GM23338 (cell line): ENCODE data around the gene RGL2. TPM values are rescaled to one million over a fixed set of nuclear protein-coding genes. Genes with fewer than 3 reads are reported as not detected.
"Not testable (repeated sequence)": the region's sequence is repeated elsewhere in the genome, so short reads cannot be mapped to it uniquely, and the experiment has no call there.

Source experiments
- ATAC-seq: fragments of 200-7000 bp; cut with Tn5 transposase; 3 replicates; pipeline ENCODE4 v1.9.1; 2020
- DNase-seq: peaks from one replicate; pipeline ENCODE4 v3.0.0-alpha.2; 2015; ENCODE audit warnings: low spot score
- H2AFZ ChIP-seq: fragments of 200-600 bp; sonication (generic); 2 replicates; pipeline ENCODE4 v1.8.0; 2016; ENCODE audit warnings: antibody characterized with exemption, mild to moderate bottlenecking, moderate library complexity
- H3F3A ChIP-seq: fragments of 200-600 bp; sonication (generic); replicated peaks from 2 replicates; pipeline ENCODE4 v1.8.0; 2017; ENCODE audit warnings: antibody characterized with exemption, mixed run types, low read depth
- H3K27ac ChIP-seq: fragments of 200-600 bp; sonication (generic); 2 replicates; pipeline ENCODE4 v1.6.1; 2016; ENCODE audit warnings: low read depth
- H3K27me3 ChIP-seq: fragments of 200-600 bp; sonication (generic); 2 replicates; pipeline ENCODE4 v1.8.0; 2016; ENCODE audit warnings: mild to moderate bottlenecking, mixed run types, moderate library complexity; ENCODE audit not compliant: insufficient read depth
- H3K36me3 ChIP-seq: fragments of 200-600 bp; sonication (generic); 2 replicates; pipeline ENCODE4 v1.8.0; 2016; ENCODE audit warnings: mild to moderate bottlenecking; ENCODE audit not compliant: insufficient read depth
- H3K4me1 ChIP-seq: fragments of 200-600 bp; sonication (generic); 2 replicates; pipeline ENCODE4 v1.8.0; 2016; ENCODE audit warnings: mild to moderate bottlenecking, moderate library complexity; ENCODE audit not compliant: insufficient read depth
- H3K4me2 ChIP-seq: fragments of 200-600 bp; sonication (generic); 2 replicates; pipeline ENCODE4 v1.7.1; 2017; ENCODE audit warnings: mixed run types
- H3K4me3 ChIP-seq: fragments of 200-600 bp; sonication (generic); 2 replicates; pipeline ENCODE4 v1.6.1; 2016; ENCODE audit warnings: mixed run types
- H3K79me2 ChIP-seq: fragments of 200-600 bp; sonication (generic); replicated peaks from 2 replicates; pipeline ENCODE4 v1.8.0; 2017; ENCODE audit warnings: mild to moderate bottlenecking; ENCODE audit not compliant: insufficient read depth
- H3K9me2 ChIP-seq: fragments of 200-600 bp; sonication (generic); 2 replicates; pipeline ENCODE4 v1.8.0; 2017; ENCODE audit not compliant: insufficient read depth
- H4K20me1 ChIP-seq: fragments of 200-600 bp; sonication (generic); replicated peaks from 2 replicates; pipeline ENCODE4 v1.8.0; 2017; ENCODE audit warnings: mild to moderate bottlenecking; ENCODE audit not compliant: insufficient read depth
- H3K27ac Mint-ChIP-seq: 2 replicates; pipeline ENCODE4 v1.8.0; 2020; ENCODE audit warnings: inconsistent platforms, mild to moderate bottlenecking, moderate library complexity, mixed read lengths
- H3K27me3 Mint-ChIP-seq: 3 replicates; pipeline ENCODE4 v1.8.0; 2022; ENCODE audit warnings: low read depth, mild to moderate bottlenecking, moderate library complexity, mixed read lengths, inconsistent platforms; ENCODE audit not compliant: insufficient read depth, poor library complexity
- H3K36me3 Mint-ChIP-seq: 3 replicates; pipeline ENCODE4 v1.8.0; 2021; ENCODE audit warnings: low read depth, mild to moderate bottlenecking, inconsistent platforms, moderate library complexity, mixed read lengths
- H3K4me1 Mint-ChIP-seq: 3 replicates; pipeline ENCODE4 v1.8.0; 2020; ENCODE audit warnings: mild to moderate bottlenecking, inconsistent platforms, mixed read lengths
- H3K4me3 Mint-ChIP-seq: 3 replicates; pipeline ENCODE4 v1.8.0; 2021; ENCODE audit warnings: moderate library complexity, mild to moderate bottlenecking, inconsistent platforms, mixed read lengths
- H3K9me3 Mint-ChIP-seq: 3 replicates; pipeline ENCODE4 v1.8.0; 2020; ENCODE audit warnings: moderate library complexity, mild to moderate bottlenecking, inconsistent platforms, mixed read lengths
- EZH2phosphoT487 ChIP-seq: fragments of 200-600 bp; sonication (generic); IDR thresholded peaks from one replicate; pipeline ENCODE4 v1.8.1; 2018; ENCODE audit warnings: antibody characterized with exemption; ENCODE audit not compliant: unreplicated experiment
- JUNB ChIP-seq: IDR thresholded peaks from one replicate; pipeline ENCODE4 v1.6.1; 2016; ENCODE audit warnings: antibody characterized with exemption; ENCODE audit not compliant: unreplicated experiment
- NANOG ChIP-seq: IDR thresholded peaks from 2 replicates; pipeline ENCODE4 v1.6.1; 2016; ENCODE audit warnings: antibody characterized with exemption, borderline replicate concordance
- POLR2AphosphoS5 ChIP-seq: IDR thresholded peaks from 2 replicates; pipeline ENCODE4 v1.6.1; 2016; ENCODE audit warnings: antibody characterized with exemption, low read depth
- STAT1 ChIP-seq: IDR thresholded peaks from one replicate; pipeline ENCODE4 v1.6.1; 2016; ENCODE audit warnings: antibody characterized with exemption; ENCODE audit not compliant: unreplicated experiment
- polyA plus RNA-seq: library from polyadenylated mRNA; unstranded; fragments of >200 nt; fragmentation: Nextera tagmentation; extraction: Ambion mirVana; gene quantifications from 2 replicates; pipeline ENCODE4 v1.2.1, GENCODE V29; 2016
- total RNA-seq: library from RNA; depleted of rRNA; stranded (reverse); fragments of >200 nt; shearing (Covaris generic); gene quantifications from 2 replicates; pipeline ENCODE4 v1.2.3, GENCODE V29; 2014
- TF ChIP-seq, protein P1 (sequence below): fragments of 250-450 bp; sonication (Bioruptor Pico); IDR thresholded peaks from 2 replicates; pipeline ENCODE4 v1.5.0; 2020; ENCODE audit warnings: mild to moderate bottlenecking, moderate library complexity
- TF ChIP-seq, protein P2 (sequence below): IDR thresholded peaks from one replicate; pipeline ENCODE4 v1.6.1; 2018; ENCODE audit warnings: antibody characterized with exemption; ENCODE audit not compliant: unreplicated experiment

RGL2 gene
- total and polyA plus RNA-seq, 2 experiments from 2014 or later = 28.0 to 52.2 TPM

DNA sequence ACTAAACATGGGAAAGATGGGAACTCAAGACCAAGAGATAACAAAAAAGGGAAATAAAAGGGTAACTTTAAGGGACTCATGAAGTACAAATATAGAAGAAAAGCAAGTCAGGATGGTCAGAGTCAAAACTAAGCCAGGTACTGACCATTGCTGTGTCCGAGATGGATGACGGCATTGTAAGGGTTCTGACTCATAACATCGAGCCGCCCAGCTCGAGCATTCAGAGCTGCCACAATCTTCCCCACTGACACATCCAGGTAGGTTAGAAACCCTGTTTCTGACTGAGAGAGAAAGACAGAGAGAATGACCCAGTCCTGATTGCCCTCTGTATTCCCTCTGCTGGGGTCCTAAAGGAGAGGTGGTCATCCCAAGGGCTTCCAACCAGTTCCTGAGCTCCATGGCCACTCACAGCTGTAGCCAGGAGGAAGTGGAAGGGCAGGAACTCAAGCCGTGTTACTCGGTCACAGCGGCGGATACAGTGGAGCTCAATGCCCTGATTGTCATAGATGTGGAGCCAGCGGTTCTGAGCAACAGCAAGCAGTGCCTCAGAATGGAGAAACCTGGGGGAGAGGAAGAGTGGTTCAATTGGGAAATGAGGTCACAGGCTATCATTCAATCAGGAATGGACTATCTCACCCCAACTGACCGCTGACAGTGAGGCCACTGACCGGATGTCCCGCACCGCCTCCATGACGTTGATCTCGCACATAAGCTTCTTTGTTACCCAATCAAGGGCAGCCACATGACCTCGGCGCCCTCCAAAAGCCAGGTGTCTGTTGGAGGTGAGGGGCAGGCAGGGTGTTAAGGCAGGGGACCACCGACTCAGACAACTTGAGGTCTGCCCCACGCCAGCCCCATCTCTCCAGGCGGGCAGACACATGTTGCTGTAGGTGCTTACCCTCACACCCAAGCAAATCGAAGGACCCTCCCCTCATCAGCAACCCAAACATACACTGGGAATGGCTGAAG is 11.5 kb downstream of the RGL2 start:
- H4K20me1 ChIP-seq = peaks cover 17% of the 10 kb centered on the region

GRCh38 chr6:33285214-33285613 is 13.5 kb downstream of the RGL2 start:
- not testable (repeated sequence) for H3K9me2 ChIP-seq, H3K27me3 ChIP-seq
- H3K36me3 Mint-ChIP-seq = peaks cover 63% of the 10 kb centered on the region

More for the DNA sequence above, 11.5 kb downstream of the RGL2 start:
- Histone ChIP-seq H3K9me2 (no peaks in the 10 kb centered on the region), H3K4me2 (no peak overlapping the region), H3F3A (peaks cover 4% of the 10 kb centered on the region; the same call in 1 of the 2 replicates), H3K27ac (no peak overlapping the region), H3K4me3 (no peak overlapping the region), H3K79me2 (peaks cover 39% of the 10 kb centered on the region), H2AFZ (no peak overlapping the region), H3K4me1 (peaks cover 13% of the 10 kb centered on the region), H3K36me3 (peaks cover 25% of the 10 kb centered on the region), H3K27me3 (no peaks in the 10 kb centered on the region)
- peaks cover 55% of the 10 kb centered on the region for H3K36me3 Mint-ChIP-seq
- H3K27me3 Mint-ChIP-seq = no peaks in the 10 kb centered on the region
- TF ChIP-seq NANOG = no peak
- TF ChIP-seq STAT1 = no peak
- TF ChIP-seq, protein P1, sequence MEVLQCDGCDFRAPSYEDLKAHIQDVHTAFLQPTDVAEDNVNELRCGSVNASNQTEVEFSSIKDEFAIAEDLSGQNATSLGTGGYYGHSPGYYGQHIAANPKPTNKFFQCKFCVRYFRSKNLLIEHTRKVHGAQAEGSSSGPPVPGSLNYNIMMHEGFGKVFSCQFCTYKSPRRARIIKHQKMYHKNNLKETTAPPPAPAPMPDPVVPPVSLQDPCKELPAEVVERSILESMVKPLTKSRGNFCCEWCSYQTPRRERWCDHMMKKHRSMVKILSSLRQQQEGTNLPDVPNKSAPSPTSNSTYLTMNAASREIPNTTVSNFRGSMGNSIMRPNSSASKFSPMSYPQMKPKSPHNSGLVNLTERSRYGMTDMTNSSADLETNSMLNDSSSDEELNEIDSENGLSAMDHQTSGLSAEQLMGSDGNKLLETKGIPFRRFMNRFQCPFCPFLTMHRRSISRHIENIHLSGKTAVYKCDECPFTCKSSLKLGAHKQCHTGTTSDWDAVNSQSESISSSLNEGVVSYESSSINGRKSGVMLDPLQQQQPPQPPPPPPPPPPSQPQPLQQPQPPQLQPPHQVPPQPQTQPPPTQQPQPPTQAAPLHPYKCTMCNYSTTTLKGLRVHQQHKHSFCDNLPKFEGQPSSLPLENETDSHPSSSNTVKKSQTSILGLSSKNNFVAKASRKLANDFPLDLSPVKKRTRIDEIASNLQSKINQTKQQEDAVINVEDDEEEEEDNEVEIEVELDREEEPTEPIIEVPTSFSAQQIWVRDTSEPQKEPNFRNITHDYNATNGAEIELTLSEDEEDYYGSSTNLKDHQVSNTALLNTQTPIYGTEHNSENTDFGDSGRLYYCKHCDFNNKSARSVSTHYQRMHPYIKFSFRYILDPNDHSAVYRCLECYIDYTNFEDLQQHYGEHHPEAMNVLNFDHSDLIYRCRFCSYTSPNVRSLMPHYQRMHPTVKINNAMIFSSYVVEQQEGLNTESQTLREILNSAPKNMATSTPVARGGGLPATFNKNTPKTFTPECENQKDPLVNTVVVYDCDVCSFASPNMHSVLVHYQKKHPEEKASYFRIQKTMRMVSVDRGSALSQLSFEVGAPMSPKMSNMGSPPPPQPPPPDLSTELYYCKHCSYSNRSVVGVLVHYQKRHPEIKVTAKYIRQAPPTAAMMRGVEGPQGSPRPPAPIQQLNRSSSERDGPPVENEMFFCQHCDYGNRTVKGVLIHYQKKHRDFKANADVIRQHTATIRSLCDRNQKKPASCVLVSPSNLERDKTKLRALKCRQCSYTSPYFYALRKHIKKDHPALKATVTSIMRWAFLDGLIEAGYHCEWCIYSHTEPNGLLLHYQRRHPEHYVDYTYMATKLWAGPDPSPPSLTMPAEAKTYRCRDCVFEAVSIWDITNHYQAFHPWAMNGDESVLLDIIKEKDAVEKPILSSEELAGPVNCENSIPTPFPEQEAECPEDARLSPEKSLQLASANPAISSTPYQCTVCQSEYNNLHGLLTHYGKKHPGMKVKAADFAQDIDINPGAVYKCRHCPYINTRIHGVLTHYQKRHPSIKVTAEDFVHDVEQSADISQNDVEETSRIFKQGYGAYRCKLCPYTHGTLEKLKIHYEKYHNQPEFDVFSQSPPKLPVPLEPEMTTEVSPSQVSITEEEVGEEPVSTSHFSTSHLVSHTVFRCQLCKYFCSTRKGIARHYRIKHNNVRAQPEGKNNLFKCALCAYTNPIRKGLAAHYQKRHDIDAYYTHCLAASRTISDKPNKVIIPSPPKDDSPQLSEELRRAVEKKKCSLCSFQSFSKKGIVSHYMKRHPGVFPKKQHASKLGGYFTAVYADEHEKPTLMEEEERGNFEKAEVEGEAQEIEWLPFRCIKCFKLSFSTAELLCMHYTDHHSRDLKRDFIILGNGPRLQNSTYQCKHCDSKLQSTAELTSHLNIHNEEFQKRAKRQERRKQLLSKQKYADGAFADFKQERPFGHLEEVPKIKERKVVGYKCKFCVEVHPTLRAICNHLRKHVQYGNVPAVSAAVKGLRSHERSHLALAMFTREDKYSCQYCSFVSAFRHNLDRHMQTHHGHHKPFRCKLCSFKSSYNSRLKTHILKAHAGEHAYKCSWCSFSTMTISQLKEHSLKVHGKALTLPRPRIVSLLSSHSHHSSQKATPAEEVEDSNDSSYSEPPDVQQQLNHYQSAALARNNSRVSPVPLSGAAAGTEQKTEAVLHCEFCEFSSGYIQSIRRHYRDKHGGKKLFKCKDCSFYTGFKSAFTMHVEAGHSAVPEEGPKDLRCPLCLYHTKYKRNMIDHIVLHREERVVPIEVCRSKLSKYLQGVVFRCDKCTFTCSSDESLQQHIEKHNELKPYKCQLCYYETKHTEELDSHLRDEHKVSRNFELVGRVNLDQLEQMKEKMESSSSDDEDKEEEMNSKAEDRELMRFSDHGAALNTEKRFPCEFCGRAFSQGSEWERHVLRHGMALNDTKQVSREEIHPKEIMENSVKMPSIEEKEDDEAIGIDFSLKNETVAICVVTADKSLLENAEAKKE (CRISPR knock-in tag) = no peak
- no peak for TF ChIP-seq POLR2AphosphoS5
- TF ChIP-seq JUNB = no peak
- TF ChIP-seq EZH2phosphoT487 = no peak
- TF ChIP-seq, protein P2, sequence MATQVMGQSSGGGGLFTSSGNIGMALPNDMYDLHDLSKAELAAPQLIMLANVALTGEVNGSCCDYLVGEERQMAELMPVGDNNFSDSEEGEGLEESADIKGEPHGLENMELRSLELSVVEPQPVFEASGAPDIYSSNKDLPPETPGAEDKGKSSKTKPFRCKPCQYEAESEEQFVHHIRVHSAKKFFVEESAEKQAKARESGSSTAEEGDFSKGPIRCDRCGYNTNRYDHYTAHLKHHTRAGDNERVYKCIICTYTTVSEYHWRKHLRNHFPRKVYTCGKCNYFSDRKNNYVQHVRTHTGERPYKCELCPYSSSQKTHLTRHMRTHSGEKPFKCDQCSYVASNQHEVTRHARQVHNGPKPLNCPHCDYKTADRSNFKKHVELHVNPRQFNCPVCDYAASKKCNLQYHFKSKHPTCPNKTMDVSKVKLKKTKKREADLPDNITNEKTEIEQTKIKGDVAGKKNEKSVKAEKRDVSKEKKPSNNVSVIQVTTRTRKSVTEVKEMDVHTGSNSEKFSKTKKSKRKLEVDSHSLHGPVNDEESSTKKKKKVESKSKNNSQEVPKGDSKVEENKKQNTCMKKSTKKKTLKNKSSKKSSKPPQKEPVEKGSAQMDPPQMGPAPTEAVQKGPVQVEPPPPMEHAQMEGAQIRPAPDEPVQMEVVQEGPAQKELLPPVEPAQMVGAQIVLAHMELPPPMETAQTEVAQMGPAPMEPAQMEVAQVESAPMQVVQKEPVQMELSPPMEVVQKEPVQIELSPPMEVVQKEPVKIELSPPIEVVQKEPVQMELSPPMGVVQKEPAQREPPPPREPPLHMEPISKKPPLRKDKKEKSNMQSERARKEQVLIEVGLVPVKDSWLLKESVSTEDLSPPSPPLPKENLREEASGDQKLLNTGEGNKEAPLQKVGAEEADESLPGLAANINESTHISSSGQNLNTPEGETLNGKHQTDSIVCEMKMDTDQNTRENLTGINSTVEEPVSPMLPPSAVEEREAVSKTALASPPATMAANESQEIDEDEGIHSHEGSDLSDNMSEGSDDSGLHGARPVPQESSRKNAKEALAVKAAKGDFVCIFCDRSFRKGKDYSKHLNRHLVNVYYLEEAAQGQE = no peak
- DNase-seq (no peak), ATAC-seq (no peak)
- H3K4me1 Mint-ChIP-seq = peaks cover 16% of the 10 kb centered on the region
- no peak overlapping the region for H3K27ac Mint-ChIP-seq
- no peaks in the 10 kb centered on the region for H3K9me3 Mint-ChIP-seq
- H3K4me3 Mint-ChIP-seq = peak overlapping the region; percentile 96

More at GRCh38 chr6:33285214-33285613, 13.5 kb downstream of the RGL2 start:
- not testable (repeated sequence) for DNase-seq, H2AFZ ChIP-seq, H3K27ac ChIP-seq, H3K9me3 Mint-ChIP-seq, H3K4me3 ChIP-seq, H3K27ac Mint-ChIP-seq, H3K4me2 ChIP-seq, H3K4me1 Mint-ChIP-seq, H3K27me3 Mint-ChIP-seq, ATAC-seq, H3F3A ChIP-seq, H3K4me3 Mint-ChIP-seq, H3K4me1 ChIP-seq
- peaks cover 18% of the 10 kb centered on the region for H4K20me1 ChIP-seq
- H3K36me3 ChIP-seq = peaks cover 25% of the 10 kb centered on the region
- peaks cover 29% of the 10 kb centered on the region for H3K79me2 ChIP-seq
